NCI-H345 (cell line): ENCODE data around the gene EID2B.

Experiments used
- DNase-seq: peaks from one replicate; lab custom pipeline; 2025; lab: John Stamatoyannopoulos, UW

Gene EID2B, protein sequence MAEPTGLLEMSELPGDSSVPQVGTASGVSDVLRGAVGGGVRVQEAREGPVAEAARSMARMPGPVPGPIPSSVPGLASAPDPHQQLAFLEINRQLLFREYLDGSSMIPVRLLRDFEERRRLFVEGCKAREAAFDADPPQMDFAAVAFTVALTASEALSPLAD

DNA sequence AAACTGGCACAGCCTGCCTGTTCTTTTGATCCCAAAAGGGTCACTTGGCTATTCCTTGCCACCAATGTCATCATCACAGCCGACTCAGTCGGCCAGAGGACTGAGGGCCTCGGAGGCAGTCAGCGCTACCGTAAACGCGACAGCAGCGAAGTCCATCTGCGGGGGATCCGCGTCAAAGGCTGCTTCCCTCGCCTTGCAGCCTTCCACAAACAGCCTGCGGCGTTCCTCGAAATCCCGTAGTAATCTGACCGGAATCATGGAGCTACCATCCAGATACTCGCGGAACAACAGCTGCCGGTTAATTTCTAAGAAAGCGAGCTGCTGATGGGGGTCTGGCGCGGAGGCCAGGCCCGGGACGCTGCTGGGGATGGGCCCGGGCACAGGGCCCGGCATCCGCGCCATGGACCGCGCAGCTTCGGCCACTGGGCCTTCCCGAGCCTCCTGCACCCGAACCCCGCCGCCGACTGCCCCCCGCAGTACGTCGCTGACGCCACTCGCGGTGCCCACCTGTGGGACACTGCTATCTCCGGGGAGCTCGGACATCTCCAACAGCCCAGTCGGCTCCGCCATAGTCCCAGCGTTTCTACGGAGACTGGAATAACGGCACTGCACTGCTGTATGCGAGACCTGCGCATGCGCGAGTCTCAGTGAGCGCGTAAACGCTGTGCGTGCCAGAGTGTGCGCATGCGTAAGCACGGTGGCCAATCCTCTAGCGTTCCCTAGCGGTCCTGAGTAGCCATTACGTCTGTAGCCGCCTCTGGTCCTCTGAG, at the start of gene EID2B:
Gene EID2B (minus strand): TSS at position 620 of the 770 bp plus-strand sequence. CDS start 50 bp downstream, at position 570.
- DNase-seq: peak; percentile 100

DNA sequence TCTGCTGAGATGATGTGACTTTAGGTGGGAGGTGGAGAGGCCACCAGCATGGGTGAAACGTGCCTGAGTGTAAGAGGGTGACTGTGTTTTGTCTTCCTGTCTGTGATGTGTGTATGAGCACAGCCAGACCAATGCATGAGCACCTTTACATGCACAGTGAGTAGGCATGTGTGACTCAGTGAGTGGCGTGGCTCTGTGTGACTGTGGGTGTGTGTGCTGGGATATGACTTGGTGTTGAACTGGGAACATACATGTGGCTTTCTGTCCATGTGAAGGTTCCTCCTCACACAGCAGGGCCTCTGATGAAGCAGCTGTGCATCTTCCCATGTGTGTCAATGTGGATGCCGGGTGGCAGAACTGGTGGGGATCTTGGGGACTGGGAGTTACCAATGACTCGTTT, 49.8 kb upstream of the EID2B start:
- DNase-seq: no peak

DNA sequence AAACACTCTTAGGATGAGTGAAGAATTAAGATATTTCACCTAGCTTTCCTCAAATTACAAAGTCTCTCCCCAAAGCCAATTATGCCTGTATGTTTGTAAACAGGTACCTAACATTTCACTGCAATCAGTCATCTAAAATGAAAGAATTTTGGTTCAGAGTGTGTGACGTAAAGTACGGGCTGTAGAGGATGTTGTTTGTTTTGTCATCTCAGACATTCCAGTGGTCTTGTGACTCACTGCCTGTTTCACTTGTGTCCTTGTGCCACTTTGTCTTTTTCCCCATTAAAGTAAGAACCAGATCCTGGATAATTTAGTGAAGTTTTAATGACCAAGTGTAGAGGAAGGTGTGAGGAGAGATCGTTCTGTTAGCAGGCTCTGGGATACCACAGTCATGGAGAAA, 36.0 kb upstream of the EID2B start:
- no peak for DNase-seq

GRCh38 chr19:39566064-39566463, 33.4 kb upstream of the EID2B start:
- DNase-seq: no peak

- no peak for DNase-seq
These were observed 30.8 kb upstream of the EID2B start for GRCh38 chr19:39563408-39563807.

DNA sequence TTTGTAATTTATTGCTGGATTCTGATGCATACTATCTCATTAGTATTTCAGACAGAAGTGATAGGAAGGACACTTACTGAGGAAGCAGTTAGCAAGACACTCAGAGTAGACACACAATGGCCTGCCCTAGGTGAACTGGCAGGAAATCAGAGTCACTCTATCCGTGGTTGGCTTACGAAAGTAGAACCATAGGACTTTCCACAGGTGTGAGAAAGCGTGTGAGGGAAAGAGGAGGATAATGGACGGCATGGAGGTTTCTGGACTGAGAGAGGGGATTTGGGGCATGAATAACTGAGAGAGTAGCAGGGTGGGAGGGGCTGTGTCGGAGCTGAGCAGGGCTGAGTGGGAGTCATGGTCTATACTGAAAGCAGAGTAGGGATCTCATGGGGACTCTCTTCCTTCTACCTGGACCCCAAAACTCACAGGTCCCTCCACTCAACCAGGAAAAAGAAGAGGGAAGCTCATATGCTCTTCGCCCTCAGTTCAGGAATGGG, 26.0 kb upstream of the EID2B start:
- DNase-seq: peak; percentile 45

DNA sequence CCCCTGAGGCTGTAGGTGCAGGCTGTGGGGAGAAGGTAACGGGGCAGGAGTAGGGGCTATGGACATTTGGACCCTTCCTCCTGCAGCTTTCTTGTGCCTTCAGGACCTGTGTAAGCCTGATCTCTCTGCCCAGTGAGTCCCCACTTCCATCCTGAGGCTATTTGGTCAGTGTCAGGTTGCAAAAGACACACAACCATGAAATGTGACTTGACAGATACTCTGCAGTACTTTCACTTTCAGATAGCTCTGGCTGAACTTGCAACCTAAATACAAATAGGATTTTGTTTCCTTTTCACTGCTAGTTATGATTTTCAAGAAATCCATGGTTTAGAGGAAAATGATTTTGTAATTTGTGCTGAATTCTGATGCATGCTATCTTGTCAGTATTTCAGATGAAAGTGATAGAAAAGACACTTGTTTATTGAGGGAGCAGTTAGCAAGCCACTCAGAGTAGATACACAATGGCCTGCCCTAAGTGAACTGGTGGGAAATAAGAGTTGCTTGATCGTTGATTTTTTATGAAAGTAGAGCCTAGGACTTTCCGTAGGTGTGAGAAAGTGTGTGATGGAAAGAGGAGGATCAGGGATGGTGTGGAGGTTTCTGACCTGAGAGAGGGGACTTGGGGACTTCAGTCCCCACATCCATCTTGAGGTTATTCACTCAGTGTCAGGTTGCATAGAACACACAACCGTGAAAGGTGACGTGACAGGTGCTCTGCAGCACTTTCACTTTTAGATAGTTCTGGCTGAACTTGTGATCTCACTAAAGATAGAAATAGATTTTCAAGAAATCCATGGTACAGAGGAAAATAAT, 25.4 kb upstream of the EID2B start:
- DNase-seq: peak; percentile 54

GRCh38 chr19:39555883-39556282, 23.2 kb upstream of the EID2B start:
- no peak for DNase-seq

- no peak for DNase-seq
These were observed 22.2 kb upstream of the EID2B start for GRCh38 chr19:39554701-39555311.

GRCh38 chr19:39553082-39553652, 20.5 kb upstream of the EID2B start:
- DNase-seq: peak; percentile 15

DNA sequence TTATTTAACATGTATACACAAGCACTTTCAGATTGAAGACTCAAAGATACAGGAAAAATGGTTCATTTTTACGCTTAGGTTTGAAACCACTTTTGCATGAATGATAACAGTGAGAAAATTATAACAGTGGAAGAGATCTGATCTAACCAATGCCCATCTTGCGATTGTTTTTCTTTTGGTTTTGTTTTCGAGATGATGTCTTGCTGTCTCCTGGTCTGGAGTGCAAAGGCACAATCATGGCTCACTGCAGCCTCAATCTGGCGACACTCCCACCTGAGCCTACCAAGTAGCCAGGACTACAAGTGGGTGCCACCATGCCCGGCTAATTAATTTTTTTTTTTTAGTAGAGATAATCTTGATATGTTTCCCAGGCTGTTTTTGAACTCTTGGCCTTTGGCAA, 17.5 kb upstream of the EID2B start:
- DNase-seq: no peak

GRCh38 chr19:39546599-39546998, 13.9 kb upstream of the EID2B start:
- DNase-seq: no peak

DNA sequence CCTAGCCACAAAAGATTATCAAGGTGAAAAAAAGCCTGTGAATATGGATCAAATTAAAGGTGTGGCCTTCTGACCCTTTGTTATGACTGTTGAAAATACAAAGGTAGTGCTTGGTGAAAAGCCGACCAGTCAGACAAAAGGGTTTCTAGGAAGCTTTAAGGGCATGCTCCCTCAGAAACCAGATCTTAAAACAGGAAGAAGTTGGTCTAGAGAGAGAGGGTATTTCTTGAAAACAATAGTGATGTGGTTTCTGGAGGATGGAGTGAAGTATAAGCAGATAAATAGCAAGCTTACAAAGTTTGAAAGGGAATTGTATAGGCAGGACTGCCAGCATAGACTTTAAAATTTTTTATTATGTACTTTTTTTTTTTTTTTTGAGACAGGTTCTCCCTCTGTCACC, 12.3 kb upstream of the EID2B start:
- DNase-seq: no peak

- DNase-seq: no peak
These were observed 11.7 kb upstream of the EID2B start for GRCh38 chr19:39544226-39544903.

DNA sequence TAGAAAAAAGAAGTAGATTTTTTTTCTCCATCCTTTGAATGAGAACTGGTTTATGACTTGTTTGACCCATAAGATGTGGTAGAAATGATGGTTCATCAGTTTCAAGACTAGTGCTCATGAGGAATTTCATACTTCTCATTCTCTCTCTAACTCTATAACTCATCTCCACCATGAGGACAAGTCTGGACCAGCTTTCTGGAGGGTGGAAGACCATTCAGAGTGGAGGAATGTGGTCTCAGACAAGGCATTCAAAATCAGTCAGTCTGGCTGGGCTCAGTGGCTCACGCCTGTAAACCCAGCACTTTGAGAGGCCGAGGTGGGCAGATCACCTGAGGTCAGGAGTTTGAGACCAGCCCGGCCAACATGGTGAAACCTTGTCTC, 10.8 kb upstream of the EID2B start:
- DNase-seq: no peak

DNA sequence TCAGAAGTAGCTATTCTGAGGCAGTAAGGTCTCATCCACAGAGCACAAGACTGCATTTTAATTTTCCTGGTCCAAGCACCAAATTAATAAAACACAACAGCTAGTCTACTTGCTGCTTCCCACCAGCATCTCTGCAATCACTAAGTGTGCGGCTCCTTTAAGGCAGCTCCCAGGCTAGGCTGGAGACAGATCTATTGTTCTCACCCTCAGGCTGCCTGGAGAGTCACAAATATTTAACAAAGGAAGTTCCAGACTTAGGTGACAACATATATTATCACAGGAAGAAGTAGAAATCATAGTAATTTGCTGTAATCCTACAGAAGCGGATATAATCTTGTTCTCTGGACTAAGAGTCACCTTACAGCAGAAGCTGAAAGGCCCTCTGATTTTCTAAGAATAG, 9.6 kb upstream of the EID2B start:
- DNase-seq: peak; percentile 25

DNA sequence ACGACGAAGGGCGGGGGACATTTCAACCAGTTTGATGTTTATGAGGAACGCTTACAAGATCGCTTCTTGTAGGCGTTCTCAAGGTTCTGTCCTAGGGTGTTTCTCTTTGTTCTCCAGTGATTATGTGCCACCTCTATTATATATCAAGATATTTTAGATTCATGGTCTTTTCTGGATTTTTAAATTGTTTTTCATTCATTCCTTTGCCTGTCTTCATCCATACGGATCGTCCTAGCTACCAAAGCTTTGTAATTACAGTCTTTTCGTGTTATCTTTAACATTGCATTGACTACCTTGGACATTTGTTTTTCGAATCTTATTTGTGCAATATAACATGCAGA, 7.7 kb upstream of the EID2B start:
- DNase-seq: no peak

DNA sequence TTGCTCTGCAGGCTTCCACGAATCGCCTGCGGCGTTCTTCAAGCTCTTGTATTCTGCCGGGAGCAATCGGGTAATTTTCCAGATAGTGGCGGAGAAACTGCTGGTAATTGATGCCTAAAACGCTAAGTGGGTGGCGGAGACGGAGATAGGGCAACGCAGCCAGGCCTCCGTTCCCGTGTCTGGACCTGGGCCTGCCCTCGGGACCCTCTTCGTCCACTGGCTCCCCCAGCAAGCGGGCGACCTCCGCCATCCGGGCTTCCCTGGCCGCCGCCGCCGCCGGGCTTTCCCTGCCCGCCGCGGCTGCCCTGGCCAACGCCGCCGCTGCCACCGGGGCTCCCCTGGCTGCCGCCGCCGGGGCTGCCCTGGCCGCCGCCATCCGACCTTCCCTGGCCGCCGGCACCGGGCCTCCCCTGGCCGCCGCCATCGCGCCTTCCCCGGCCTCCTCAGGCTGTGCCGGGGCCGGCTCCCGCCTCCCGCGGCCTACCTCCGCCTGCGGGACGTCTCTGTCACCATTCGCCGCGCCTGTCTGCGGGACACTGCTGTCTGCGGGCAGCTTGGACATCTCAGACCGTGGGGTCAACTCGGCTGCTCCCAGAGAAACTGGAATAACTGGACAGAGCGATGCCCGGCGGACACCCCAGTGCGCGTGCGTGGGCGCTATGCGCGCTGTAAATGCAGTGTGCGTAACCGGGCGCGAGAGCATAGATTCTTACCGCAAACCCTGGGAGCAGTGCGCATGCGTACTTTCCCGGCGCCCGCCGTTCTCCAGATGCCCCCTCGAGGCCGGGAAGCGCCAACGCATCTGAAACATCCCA, 7.1 kb upstream of the EID2B start, which contains the start of gene EID2:
Gene EID2 (minus strand): TSS at position 644 of the 815 bp plus-strand sequence. CDS start 82 bp downstream, at position 562.
- DNase-seq: peak; percentile 98

DNA sequence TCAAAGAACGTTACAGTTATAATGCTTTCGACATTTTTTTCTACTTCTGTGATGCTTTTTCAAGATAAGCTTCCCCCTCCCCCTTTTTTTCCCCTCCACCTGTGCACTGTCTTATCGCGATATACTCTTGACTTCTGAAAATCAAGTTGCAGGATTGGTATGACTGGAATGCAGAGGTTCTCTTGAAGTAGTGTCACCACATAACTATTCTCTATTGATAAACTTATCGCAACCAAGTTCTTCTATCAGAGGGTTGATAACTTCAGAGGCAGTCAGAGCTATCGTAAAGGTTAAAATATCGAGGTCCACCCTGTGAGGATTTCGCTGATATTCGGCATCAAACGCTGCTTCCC, 6.5 kb upstream of the EID2B start:
- no peak for DNase-seq

- DNase-seq: no peak
These were observed 1.1 kb upstream of the EID2B start for GRCh38 chr19:39533791-39534190.
